ENCODE measurements around the gene CIPC. TPM values are rescaled to one million over a fixed set of nuclear protein-coding genes. Genes with fewer than 3 reads are reported as not detected.

Gene CIPC
- total and polyA plus RNA-seq, 2 of the 4 experiments (the other 2 are of a cell fraction): 6.6 to 12.9 TPM

GRCh38 chr14:77065851-77066577, 32.0 kb upstream of the CIPC start:
- Histone ChIP-seq H2BK15ac (ENCODE audit: low read depth, low read length) (no peak overlapping the region), H3K27ac (ENCODE audit: insufficient read depth, low read length) (no peak overlapping the region), H4K8ac (ENCODE audit: low read depth in 2 of 2, low read length in 2 of 2) (no peak overlapping the region), H2AK5ac (ENCODE audit: low read depth, low read length) (no peak overlapping the region), H3K14ac (replicated peaks; ENCODE audit: low read depth, low read length) (no peak overlapping the region), H3K9ac (ENCODE audit: low read depth, low read length) (no peak overlapping the region), H2BK20ac (ENCODE audit: low read depth, low read length) (no peak overlapping the region), H2BK5ac (ENCODE audit: low read depth, low read length, poor library complexity, severe bottlenecking) (no peak overlapping the region), H3K4me3 (ENCODE audit: insufficient read depth, low read depth, low read length) (no peak overlapping the region), H3K23ac (ENCODE audit: low read depth, low read length) (no peak overlapping the region), H3K56ac (ENCODE audit: extremely low read depth, insufficient read depth, low read length) (no peak overlapping the region), H2BK120ac (ENCODE audit: low read depth, low read length) (no peak overlapping the region), H3K79me1 (ENCODE audit: low read depth in 1 of 2, low read length in 2 of 2) (no peaks in the 10 kb centered on the region), H3K36me3 (ENCODE audit: control insufficient read depth, insufficient read depth, low read length) (no peaks in the 10 kb centered on the region), H3K9me1 (ENCODE audit: insufficient read depth, low read length) (no peaks in the 10 kb centered on the region), H3K4me2 (ENCODE audit: low read depth, low read length) (no peak overlapping the region), H4K5ac (ENCODE audit: low read depth, low read length) (no peak overlapping the region), H4K91ac (ENCODE audit: insufficient read depth, low read depth, low read length) (no peak overlapping the region), H4K20me1 (ENCODE audit: insufficient read depth, low read length) (no peaks in the 10 kb centered on the region), H2AK9ac (replicated peaks; ENCODE audit: low read depth, low read length, poor library complexity) (no peak overlapping the region), H2AFZ (replicated peaks; ENCODE audit: low read length, poor library complexity) (peak overlapping the region; percentile 75), H3K4ac (ENCODE audit: low read depth, low read length) (no peak overlapping the region), H3K4me1 (ENCODE audit: control insufficient read depth, insufficient read depth, low read length) (peaks cover 2% of the 10 kb centered on the region; the same call in 1 of the 2 replicates), H3K27me3 (ENCODE audit: control insufficient read depth, insufficient read depth, low read length) (no peaks in the 10 kb centered on the region), H3K9me3 (ENCODE audit: control insufficient read depth, insufficient read depth, low read length) (no peaks in the 10 kb centered on the region), H3K18ac (ENCODE audit: low read depth, low read length) (no peak overlapping the region)
- no TSS peak for BruUV-seq (replicated peaks)
- no peak for TF ChIP-seq NFE2L2 (IDR thresholded peaks at IDR 0.05; ENCODE audit: low read depth, low read length)
- no peak for TF ChIP-seq CEBPB (IDR thresholded peaks at IDR 0.05; ENCODE audit: low read depth, low read length)
- TF ChIP-seq CTCF (conservative IDR thresholded peaks at IDR 0.05; ENCODE audit: low read depth, low read length): no peak
- TF ChIP-seq RCOR1 (IDR thresholded peaks at IDR 0.05; ENCODE audit: insufficient replicate concordance, low read length): no peak
- no peak for TF ChIP-seq RFX5 (IDR thresholded peaks at IDR 0.05; ENCODE audit: low read depth, low read length)
- TF ChIP-seq CHD1 (IDR thresholded peaks at IDR 0.05; ENCODE audit: low read depth, low read length): no peak
- no peak for TF ChIP-seq MAFK (IDR thresholded peaks at IDR 0.05; ENCODE audit: low read depth, low read length)
- no peak for TF ChIP-seq POLR2A (IDR thresholded peaks at IDR 0.05; ENCODE audit: low read depth, low read length)
- ChIA-PET CTCF (interaction anchor here (0.9 to 3.2 kb wide), 2 partner anchors 153 to 190 kb away, joined by 3 to 13 read pairs; no protein-coding TSS in a partner anchor), POLR2A (ENCODE audit: unreplicated experiment) (no interaction called here)
- dilution Hi-C loops (cut with HindIII; ENCODE audit: low sequenced_read_pairs, unreplicated experiment): no loop called here
- DNase-seq (no peak), ATAC-seq (ENCODE audit: low read depth) (no peak)
- 86% methylated on average over 1 of the region's 6 CpGs; no CpG with 5 or more reads in 1 of the 2 experiments for WGBS, 2 experiments (ENCODE audit: extremely low coverage in 2 of 2, insufficient read length in 1 of 2)
- intact Hi-C loops (cut with micrococcal nuclease): no loop called here
- in situ Hi-C loops (cut with MboI; ENCODE audit: low sequenced_read_pairs): loop anchor here (25.0 kb wide), 1 partner anchor 1079 kb away; the partner anchor contains the start of genes IFT43 and TGFB3

Measured in IMR-90 (cell line).